ENCODE results near the gene MYB.

Gene MYB

DNA sequence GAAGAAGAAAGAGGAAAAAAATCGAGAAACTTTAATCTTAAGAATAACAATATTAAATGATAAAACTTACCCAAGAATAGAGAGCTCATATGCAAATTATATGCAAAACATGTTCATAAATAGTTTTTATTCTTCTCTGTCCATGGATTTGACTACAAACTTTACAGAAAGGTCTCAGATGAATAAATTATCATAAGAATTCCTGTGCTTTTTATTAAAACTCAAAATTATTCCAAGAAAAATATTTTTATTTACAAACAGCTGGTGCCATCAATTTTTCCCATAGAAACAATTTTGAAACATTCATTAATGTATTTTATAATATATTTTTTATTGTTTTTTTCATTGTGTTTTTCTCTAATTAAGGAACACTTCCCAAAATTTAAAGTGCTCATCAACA, 12.1 kb downstream of the MYB start:
- no peaks in the 10 kb centered on the region for H3K4me1 ChIP-seq (ENCODE audit: control insufficient read depth, low read depth, low read length)

DNA sequence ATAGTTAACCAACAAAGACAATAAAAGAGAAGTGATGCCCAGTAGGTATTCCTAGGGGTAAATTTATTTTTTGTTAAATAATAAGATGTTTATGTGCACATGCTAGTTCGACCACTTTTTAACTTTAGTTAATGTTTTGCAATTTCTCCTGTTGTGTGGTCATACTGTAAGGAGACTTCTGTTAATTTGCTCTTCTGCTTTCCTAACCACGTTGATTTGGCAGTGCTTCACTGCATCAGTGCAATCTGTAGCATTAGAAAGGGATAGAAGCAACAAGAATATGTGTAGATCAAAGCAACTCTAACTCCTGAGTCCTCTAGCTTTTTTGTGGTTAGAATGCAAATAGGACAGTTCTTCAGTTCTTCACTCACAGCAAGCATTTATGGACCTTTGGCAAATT, 13.9 kb downstream of the MYB start:
- no peak overlapping the region for H3K4me3 ChIP-seq (ENCODE audit: low read length)
- H3K27ac ChIP-seq (ENCODE audit: low read length) = no peak overlapping the region
- H3K9me3 ChIP-seq (ENCODE audit: control insufficient read depth, low read depth, low read length) = no peaks in the 10 kb centered on the region
- no peaks in the 10 kb centered on the region for H3K27me3 ChIP-seq (ENCODE audit: control insufficient read depth, insufficient read depth, low read length)
- H3K36me3 ChIP-seq (ENCODE audit: control insufficient read depth, low read depth, low read length) = peaks cover 40% of the 10 kb centered on the region
- no peaks in the 10 kb centered on the region for H3K4me1 ChIP-seq (ENCODE audit: control insufficient read depth, low read depth, low read length)
- no peak overlapping the region for H3K9ac ChIP-seq (ENCODE audit: low read length)

More for the DNA sequence above, 12.1 kb downstream of the MYB start:
- Histone ChIP-seq H3K4me3 (ENCODE audit: low read length) (no peak overlapping the region), H3K27ac (ENCODE audit: low read length) (no peak overlapping the region), H3K9ac (ENCODE audit: low read length) (no peak overlapping the region), H3K36me3 (ENCODE audit: control insufficient read depth, low read depth, low read length) (peaks cover 36% of the 10 kb centered on the region), H3K9me3 (ENCODE audit: control insufficient read depth, low read depth, low read length) (no peaks in the 10 kb centered on the region), H3K27me3 (ENCODE audit: control insufficient read depth, insufficient read depth, low read length) (no peaks in the 10 kb centered on the region)

GRCh38 chr6:135195522-135195921, 14.4 kb downstream of the MYB start:
- peaks cover 40% of the 10 kb centered on the region for H3K36me3 ChIP-seq (ENCODE audit: control insufficient read depth, low read depth, low read length)
- no peaks in the 10 kb centered on the region for H3K4me1 ChIP-seq (ENCODE audit: control insufficient read depth, low read depth, low read length)
- H3K27me3 ChIP-seq (ENCODE audit: control insufficient read depth, insufficient read depth, low read length) = no peaks in the 10 kb centered on the region
- no peaks in the 10 kb centered on the region for H3K9me3 ChIP-seq (ENCODE audit: control insufficient read depth, low read depth, low read length)
- H3K27ac ChIP-seq (ENCODE audit: low read length) = no peak overlapping the region
- no peak overlapping the region for H3K4me3 ChIP-seq (ENCODE audit: low read length)
- no peak overlapping the region for H3K9ac ChIP-seq (ENCODE audit: low read length)

DNA sequence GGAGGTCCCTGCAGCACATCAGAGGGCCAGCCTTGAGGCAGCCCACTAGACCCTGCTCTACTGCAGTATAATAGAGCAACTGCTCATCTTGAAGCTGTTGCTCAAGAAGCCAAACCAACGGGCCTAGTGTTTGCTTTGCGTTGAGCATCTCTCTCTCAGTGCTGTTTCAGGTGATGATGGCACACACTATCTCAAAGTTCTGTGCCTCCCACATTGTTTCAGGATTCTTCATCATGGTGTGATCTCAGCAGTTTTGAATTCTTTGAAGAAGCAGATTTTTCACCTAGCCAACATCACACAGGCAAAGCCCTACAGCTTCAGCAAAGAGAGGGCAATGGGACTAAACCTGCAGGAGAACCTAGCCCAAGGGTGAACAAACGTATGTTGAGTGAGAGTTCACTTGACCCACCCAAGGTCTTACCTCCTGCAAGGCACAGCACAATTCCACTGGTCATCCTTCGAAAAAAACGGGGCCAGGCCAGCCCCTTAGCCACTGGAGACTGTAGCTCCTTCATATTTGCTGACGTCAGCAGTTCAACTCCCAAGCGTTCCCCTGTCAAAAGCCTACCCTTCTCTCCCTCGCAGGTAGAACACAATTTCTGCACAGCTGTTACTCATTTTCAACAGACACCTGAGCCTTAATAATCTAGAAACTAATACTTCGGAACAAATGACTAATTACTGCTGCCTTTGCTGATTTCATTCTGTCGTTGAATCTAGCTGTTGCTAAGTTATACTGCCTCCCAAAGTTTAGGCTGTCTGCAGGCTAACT, 15.8 kb downstream of the MYB start:
- Histone ChIP-seq H3K27ac (ENCODE audit: low read length) (no peak overlapping the region), H3K9ac (ENCODE audit: low read length) (no peak overlapping the region), H3K9me3 (ENCODE audit: control insufficient read depth, low read depth, low read length) (no peaks in the 10 kb centered on the region), H3K4me3 (ENCODE audit: low read length) (no peak overlapping the region), H3K36me3 (ENCODE audit: control insufficient read depth, low read depth, low read length) (peaks cover 40% of the 10 kb centered on the region), H3K4me1 (ENCODE audit: control insufficient read depth, low read depth, low read length) (no peaks in the 10 kb centered on the region), H3K27me3 (ENCODE audit: control insufficient read depth, insufficient read depth, low read length) (no peaks in the 10 kb centered on the region)

DNA sequence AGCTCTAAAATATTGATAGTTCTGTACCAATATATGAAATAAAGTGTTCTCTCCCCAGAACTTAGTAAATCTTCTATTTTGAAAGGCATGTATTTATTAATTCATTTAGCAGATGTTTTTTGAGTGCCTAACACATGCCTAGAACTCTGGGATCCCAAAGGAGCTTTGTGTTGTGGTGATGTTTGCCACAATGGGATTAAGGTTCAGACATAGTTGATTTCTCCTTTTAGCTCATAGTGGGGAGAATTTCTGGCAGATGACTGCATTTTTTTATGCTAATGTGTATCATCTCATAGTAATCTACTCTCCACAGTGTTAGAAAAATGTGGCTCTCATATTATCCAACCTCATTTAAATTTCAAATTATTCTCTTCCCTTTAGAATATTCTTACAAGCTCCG, 21.7 kb downstream of the MYB start:
- Histone ChIP-seq H3K4me3 (ENCODE audit: low read length) (no peak overlapping the region), H3K27me3 (ENCODE audit: control insufficient read depth, insufficient read depth, low read length) (no peaks in the 10 kb centered on the region), H3K4me1 (ENCODE audit: control insufficient read depth, low read depth, low read length) (no peaks in the 10 kb centered on the region), H3K36me3 (ENCODE audit: control insufficient read depth, low read depth, low read length) (peaks cover 14% of the 10 kb centered on the region), H3K9ac (ENCODE audit: low read length) (no peak overlapping the region), H3K27ac (ENCODE audit: low read length) (no peak overlapping the region), H3K9me3 (ENCODE audit: control insufficient read depth, low read depth, low read length) (no peaks in the 10 kb centered on the region)

DNA sequence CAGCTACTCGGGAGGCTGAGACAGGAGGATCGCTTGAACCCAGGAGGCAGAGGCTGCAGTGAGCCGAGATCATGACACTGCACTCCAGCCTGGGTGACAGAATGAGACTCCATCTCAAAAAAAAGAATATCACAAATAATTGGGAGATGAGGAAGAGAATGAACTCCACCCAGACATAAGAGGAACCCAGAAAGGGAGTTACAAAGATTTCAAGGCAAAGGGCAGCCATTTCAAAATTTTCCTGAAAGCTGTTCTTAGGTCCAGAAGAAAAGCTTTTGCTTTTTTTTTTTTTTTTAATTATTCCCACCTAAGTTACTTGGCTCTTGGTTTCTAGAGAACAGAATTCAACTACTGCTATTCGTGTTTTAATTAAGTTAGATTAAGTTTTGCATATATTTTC, 23.8 kb downstream of the MYB start:
- Histone ChIP-seq H3K9me3 (ENCODE audit: control insufficient read depth, low read depth, low read length) (peaks cover 4% of the 10 kb centered on the region), H3K36me3 (ENCODE audit: control insufficient read depth, low read depth, low read length) (peaks cover 10% of the 10 kb centered on the region), H3K27me3 (ENCODE audit: control insufficient read depth, insufficient read depth, low read length) (no peaks in the 10 kb centered on the region), H3K4me1 (ENCODE audit: control insufficient read depth, low read depth, low read length) (no peaks in the 10 kb centered on the region), H3K9ac (ENCODE audit: low read length) (no peak overlapping the region), H3K27ac (ENCODE audit: low read length) (no peak overlapping the region), H3K4me3 (ENCODE audit: low read length) (no peak overlapping the region)

GRCh38 chr6:135209803-135210202, 28.7 kb downstream of the MYB start:
- Histone ChIP-seq H3K27ac (ENCODE audit: low read length) (no peak overlapping the region), H3K4me1 (ENCODE audit: control insufficient read depth, low read depth, low read length) (no peaks in the 10 kb centered on the region), H3K4me3 (ENCODE audit: low read length) (no peak overlapping the region), H3K36me3 (ENCODE audit: control insufficient read depth, low read depth, low read length) (peaks cover 3% of the 10 kb centered on the region), H3K9ac (ENCODE audit: low read length) (no peak overlapping the region), H3K27me3 (ENCODE audit: control insufficient read depth, insufficient read depth, low read length) (no peaks in the 10 kb centered on the region), H3K9me3 (ENCODE audit: control insufficient read depth, low read depth, low read length) (peaks cover 4% of the 10 kb centered on the region)

- no peaks in the 10 kb centered on the region for H3K27me3 ChIP-seq (ENCODE audit: control insufficient read depth, insufficient read depth, low read length)
- H3K36me3 ChIP-seq (ENCODE audit: control insufficient read depth, low read depth, low read length) = peaks cover 3% of the 10 kb centered on the region
- no peak overlapping the region for H3K4me3 ChIP-seq (ENCODE audit: low read length)
- no peaks in the 10 kb centered on the region for H3K4me1 ChIP-seq (ENCODE audit: control insufficient read depth, low read depth, low read length)
- H3K9ac ChIP-seq (ENCODE audit: low read length) = no peak overlapping the region
- H3K27ac ChIP-seq (ENCODE audit: low read length) = no peak overlapping the region
- H3K9me3 ChIP-seq (ENCODE audit: control insufficient read depth, low read depth, low read length) = peaks cover 4% of the 10 kb centered on the region
Observed at GRCh38 chr6:135210632-135211305, 29.7 kb downstream of the MYB start.

DNA sequence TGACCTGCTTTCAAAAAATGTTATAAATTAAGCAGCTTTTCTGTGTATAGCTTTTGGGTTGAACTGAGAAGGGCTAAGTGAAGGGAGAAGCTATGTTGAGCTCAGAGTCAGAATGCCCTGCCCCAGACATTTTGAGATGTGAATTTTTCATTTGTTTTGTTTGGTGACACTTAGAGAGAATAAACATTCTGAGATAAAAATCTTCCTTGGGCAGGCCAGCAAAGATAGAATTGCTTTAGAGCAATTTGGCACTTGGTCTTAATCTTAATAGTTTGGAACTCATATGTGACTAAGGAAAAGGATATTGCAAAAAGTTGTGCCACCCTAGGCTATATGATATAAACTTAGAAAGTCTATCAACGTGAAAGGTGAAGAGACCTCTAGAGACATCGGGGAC, 30.2 kb downstream of the MYB start:
- Histone ChIP-seq H3K27me3 (ENCODE audit: control insufficient read depth, insufficient read depth, low read length) (no peaks in the 10 kb centered on the region), H3K36me3 (ENCODE audit: control insufficient read depth, low read depth, low read length) (peaks cover 3% of the 10 kb centered on the region), H3K9me3 (ENCODE audit: control insufficient read depth, low read depth, low read length) (peaks cover 4% of the 10 kb centered on the region), H3K4me3 (ENCODE audit: low read length) (no peak overlapping the region), H3K9ac (ENCODE audit: low read length) (no peak overlapping the region), H3K4me1 (ENCODE audit: control insufficient read depth, low read depth, low read length) (no peaks in the 10 kb centered on the region), H3K27ac (ENCODE audit: low read length) (no peak overlapping the region)

DNA sequence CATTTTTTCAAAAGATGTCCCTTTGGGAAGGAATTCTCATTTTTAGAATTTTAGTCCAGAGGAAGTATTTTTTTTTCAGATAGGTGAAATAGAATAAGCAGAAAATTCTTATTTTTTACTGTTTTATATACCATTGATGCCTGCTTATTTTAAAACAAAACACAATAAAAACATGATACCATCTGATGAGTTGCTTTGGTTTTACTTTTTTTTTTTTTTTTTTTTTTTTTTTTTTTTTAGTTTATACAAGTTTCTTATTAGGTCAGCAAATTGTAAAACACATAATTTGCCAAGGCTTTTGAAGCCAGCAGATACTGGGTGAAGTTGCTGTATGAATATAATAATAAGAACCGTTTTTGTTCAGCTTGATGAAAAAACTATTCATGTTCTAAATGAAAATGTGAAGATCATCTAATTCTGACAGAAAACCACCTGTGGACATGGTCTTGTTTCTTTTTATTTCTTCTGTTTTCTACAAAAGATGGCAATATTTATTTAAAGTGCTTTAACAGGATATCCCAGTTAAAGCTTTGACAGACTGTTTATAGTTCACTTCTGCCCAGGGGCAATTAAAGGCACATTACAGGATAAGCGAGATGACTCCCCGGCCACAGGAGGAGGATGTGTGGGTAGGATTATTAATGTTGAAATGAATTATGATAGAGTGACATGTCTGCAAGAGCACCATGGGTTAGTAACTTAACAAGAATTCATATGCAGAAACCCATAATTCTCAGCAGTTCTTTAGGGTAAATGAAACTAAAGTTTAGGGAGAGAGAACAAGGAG, 31.1 kb downstream of the MYB start:
- H3K27ac ChIP-seq (ENCODE audit: low read length) = no peak overlapping the region
- peaks cover 3% of the 10 kb centered on the region for H3K36me3 ChIP-seq (ENCODE audit: control insufficient read depth, low read depth, low read length)
- peaks cover 4% of the 10 kb centered on the region for H3K9me3 ChIP-seq (ENCODE audit: control insufficient read depth, low read depth, low read length)
- H3K9ac ChIP-seq (ENCODE audit: low read length) = no peak overlapping the region
- no peaks in the 10 kb centered on the region for H3K4me1 ChIP-seq (ENCODE audit: control insufficient read depth, low read depth, low read length)
- H3K27me3 ChIP-seq (ENCODE audit: control insufficient read depth, insufficient read depth, low read length) = no peaks in the 10 kb centered on the region
- H3K4me3 ChIP-seq (ENCODE audit: low read length) = no peak overlapping the region

DNA sequence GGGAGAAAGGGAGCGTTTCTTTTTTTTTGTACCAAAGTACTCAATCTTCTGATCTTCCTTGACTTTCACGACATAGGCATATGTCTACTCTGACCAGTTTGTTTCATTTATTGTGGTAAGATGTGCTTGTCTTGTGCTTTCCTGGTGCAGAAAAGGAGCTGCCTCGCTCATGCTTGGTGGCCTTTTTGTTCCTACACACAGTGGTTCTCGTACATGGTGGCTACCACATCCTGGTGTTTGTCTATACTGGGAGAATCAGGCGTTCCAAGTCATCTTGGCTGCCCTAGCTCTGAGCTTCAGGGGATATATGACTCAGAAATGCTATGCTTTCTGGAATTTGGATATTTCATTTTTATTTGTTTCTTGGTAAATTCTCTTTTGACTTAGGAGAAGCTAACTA, 31.8 kb downstream of the MYB start:
- H3K4me3 ChIP-seq (ENCODE audit: low read length) = no peak overlapping the region
- H3K27ac ChIP-seq (ENCODE audit: low read length) = no peak overlapping the region
- H3K4me1 ChIP-seq (ENCODE audit: control insufficient read depth, low read depth, low read length) = no peaks in the 10 kb centered on the region
- no peak overlapping the region for H3K9ac ChIP-seq (ENCODE audit: low read length)
- peaks cover 3% of the 10 kb centered on the region for H3K36me3 ChIP-seq (ENCODE audit: control insufficient read depth, low read depth, low read length)
- H3K9me3 ChIP-seq (ENCODE audit: control insufficient read depth, low read depth, low read length) = peaks cover 4% of the 10 kb centered on the region
- H3K27me3 ChIP-seq (ENCODE audit: control insufficient read depth, insufficient read depth, low read length) = no peaks in the 10 kb centered on the region

Data from iPS-18a (cell line).